Esophagus squamous epithelium (tissue), 4 donors: ENCODE results near the gene TMED1.

Source experiments
- CTCF ChIP-seq, 6 experiments: fragments of 450-650 bp in 4 of 6; fragments of 200-600 bp in 2 of 6; sonication (generic) in 2 of 6; IDR thresholded peaks; one replicate each; pipeline ENCODE4 v1.5.1; 2016 to 2019; ENCODE audit warnings: antibody characterized with exemption in 6 of 6, mild to moderate bottlenecking in 4 of 6, moderate library complexity in 4 of 6
- POLR2A ChIP-seq, 4 donors: fragments of 450-650 bp; IDR thresholded peaks; one replicate each; pipeline ENCODE4 v1.6.1; 2017; ENCODE audit warnings: antibody characterized with exemption in 4 of 4, mild to moderate bottlenecking in 4 of 4, moderate library complexity in 3 of 4

GRCh38 chr19:10852941-10853340 is 16.9 kb upstream of the TMED1 start:
- TF ChIP-seq CTCF (IDR thresholded peaks at IDR 0.05) (no peak), POLR2A (IDR thresholded peaks at IDR 0.05) (no peak)
